Globus pallidus (tissue), 1 donor: ENCODE results near the gene C19orf47.
A peak's percentile ranks its signal among the peaks of the same experiment; 100 is the strongest.
"Not testable (repeated sequence)": the region's sequence is repeated elsewhere in the genome, so short reads cannot be mapped to it uniquely, and the experiment has no call there.

Experiments used
- DNase-seq: peaks from one replicate; pipeline ENCODE4 v3.0.0-alpha.2; 2015; ENCODE audit warnings: low spot score

C19orf47 gene

DNA sequence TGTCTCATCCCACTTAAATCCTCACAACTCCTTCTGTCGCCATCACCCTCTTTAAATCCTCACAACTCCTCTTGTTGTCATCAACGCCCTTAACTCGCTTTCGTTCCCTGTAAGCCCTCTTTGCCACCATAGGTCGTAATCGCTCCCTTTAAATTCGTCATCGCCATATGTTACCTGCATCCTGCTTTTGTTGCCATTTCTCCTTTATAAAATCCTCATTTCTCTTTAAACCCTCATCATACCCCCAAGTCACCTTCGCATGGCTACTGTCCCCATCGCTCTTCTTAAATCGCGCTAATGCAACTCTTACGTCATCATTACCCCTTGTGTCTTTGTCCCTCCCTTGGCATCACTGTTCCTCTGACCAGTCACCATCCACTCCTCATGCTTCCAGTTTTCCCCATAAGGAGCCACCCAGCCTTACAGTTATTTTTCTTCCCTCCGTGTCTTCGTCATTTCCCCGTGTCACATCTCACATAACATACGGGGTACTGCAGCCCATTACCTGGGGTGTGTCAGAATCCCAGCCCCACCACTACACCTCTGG is 837 bp upstream of the C19orf47 start:
- no peak for DNase-seq

DNA sequence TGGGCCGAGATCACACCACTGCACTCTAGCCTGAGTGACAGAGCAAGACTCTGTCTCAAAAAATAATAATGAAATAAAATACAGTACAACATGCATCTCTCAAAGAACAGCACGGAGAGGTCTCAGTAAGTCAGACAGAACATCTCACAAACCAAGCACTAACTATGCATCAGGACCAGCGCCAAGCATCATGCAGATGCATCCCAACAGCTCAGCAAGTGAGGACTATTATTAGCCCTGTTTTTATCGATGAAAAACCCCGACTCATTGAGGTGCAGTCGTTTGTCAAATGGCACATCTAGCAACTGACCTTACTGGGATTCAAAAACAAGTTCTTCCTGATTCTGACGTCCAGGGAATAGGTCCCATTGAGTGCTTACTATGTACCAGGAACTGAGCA is 3.8 kb downstream of the C19orf47 start:
- no peak for DNase-seq

DNA sequence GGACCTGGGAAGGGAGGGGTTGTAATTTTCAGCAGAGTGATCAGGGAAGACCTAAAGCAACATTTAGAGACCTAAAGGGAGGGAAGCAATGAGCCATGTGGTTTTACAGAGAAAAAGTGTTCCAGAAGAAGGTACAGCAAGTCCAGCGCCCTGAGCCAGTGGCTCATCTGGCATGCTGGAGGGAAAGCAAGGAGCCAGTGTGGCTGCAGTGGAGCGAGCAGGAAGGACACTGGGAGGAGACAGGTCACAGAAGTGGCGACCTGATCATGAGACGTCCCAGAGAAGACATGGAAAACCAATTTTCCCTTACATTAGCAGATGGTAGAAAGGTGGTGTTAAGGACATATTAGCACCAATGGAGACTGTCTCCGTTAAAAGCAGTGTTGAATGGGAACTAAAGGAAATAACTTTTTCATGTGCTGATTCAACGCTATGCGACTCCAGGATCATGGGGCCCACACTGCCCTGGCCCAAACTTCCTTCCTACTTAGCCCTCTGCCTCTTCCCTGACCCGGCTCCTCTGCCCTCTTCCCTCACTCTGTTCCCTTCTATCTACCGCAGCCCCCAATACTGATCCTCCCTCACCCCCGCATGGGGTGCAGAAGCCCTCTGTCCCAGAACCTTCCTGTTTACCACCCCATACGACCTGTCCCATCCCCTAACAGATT is 5.4 kb downstream of the C19orf47 start:
- no peak for DNase-seq

DNA sequence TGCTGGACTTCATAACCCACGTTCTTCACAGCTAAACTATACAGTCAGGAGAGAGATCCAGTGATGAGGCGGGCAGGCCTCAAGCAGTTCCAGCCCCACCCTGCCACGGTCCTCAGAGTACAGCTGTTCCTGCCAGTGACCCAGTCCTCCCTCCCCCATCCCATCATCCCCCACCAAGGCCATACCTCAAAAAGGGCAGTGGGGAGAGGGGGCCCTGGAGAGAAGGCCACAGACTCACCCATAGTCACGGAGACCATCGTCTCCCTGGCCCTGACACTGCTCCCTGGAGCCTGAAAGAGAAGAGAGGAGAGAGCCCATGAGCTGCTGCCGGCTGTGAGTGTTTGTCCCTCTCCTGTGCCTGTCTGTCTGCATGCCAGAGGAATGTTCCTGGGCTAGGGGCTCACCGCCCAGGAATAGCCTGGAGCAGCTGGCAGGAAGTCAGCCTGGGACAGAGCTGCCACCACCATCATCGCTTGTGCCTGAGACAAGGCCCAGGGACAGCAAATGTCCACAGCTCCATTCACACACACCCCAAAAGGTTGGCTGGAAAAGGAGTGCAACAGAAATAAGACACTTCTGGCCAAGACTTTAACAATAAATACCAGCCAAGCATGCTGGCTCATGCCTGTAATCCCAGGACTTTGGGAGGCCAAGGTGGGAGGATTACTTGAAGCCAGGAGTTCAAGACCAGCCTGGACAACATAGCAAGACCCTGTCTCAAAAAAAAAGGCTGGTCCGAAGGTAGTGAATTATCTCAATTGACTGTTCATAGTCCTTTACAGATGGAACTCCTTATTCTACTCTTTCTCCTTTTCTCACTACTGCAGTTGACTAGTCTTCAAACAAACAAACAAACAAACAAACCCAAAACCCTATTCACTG is 6.4 kb downstream of the C19orf47 start:
- no peak for DNase-seq

DNA sequence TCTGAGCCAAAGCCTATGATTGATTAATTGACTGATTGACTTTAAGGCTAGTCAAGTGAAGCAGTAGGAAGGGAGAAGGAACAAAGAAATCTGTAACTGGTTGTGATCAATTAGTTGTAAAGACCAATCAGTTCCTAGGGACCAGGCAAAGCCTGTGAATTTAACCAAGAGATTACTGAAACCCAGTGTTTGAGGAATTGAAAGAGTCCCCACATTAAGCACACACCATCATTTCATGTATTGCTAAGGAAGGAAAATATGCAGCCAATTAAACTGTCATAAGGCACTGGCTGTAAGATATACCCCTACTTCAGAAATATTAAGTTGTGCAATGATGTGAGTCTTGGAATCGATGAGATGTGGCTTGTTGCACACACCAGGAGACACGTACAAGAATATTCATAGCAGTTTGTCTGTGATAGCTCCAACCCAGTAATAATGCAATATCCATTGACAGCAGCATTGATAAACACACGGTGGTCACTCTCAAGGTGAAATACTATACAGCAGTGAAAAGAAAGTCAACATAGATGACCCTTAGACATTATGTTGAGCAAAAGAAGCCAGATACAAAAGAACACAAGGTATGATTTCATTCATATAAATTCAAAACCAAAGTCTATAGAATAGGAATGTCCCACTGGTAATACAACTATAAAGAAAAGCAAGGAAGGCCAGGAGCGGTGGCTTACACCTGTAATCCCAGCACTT is 9.0 kb downstream of the C19orf47 start:
- DNase-seq: no peak

DNA sequence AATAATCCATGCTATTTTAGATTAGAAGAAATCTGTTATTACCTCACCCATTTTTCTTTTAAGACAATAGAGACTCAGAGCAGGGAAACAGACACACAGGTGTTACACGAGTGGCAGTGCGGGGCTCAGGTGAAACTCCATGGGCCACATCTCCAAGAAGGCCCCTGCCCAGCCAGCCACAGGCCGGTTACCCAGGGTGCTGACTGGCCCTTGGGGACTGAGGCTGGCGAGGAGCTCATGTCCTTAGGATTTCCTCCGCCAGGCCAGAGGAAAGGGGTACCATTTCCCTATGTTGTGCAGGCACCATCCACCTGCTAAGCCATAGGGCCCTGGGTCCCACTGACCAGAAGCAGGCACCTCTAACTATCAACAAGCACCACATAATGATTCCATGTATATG is 10.6 kb downstream of the C19orf47 start:
- DNase-seq: no peak

DNA sequence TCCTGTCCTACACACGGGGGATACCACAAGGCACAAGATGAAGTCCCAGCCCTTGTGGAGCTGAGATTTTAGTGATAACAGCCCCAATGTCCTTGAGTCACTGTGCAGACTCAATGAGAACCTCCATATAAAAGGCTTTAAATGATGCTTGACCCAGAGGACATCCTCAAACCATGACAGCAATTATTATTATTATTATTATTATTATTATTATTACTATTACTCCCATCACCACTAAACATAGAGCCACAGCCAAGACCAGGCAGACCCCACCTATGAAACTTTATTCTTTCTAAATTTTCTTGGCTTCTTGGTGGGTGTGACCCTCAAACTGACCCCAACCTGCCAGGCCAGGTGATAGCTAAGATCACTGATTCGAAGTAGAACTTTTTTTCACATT is 11.1 kb downstream of the C19orf47 start:
- no peak for DNase-seq

DNA sequence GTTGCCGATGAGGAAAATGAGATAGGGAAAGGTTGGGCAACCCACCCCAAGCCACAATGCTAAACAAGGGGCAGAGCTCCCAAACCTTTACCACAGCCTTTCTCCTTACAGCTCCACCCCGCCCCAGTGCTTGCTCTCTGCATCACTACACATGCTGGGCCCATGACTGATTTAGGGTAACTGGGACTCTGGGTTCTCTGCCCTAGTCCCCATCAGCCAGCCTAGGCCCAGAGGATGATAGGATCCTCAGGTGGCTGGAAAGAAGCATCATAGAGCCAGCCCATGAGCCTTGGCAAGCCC is 11.6 kb downstream of the C19orf47 start:
- DNase-seq: no peak

DNA sequence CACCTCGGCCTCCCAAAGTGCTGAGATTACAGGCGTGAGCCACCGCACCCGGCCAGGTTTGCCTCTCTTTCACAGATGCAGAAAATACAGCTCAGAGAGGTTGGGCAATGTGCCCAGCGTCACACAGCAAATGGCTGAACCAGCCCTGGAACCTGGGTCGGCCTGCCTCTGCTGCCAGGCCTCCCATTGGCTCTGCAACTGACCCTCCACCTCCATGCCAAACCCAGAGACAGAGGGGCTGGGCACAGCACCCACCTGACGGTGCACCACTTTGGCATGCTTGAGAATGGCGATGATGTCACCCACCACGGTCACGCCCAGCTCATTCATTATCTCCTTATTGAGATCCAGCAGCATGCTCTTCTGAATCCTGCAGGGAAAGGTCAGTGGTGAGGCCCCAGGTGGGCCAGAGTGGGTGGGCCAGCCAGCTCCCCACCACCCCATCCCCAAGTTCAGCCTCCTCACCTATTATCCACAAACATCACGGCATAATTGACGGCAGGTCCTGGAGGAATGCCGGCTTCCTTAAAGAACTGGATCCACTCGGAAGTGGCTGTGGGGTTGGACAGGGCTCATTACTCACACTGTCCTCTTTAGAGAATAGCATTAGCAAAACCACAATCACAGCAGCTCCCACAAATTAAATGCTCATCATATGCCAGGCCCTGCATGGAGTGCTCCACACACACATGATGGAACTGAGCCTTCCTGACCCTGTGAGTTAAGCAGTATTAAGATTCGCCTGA is 12.2 kb downstream of the C19orf47 start:
- no peak for DNase-seq

DNA sequence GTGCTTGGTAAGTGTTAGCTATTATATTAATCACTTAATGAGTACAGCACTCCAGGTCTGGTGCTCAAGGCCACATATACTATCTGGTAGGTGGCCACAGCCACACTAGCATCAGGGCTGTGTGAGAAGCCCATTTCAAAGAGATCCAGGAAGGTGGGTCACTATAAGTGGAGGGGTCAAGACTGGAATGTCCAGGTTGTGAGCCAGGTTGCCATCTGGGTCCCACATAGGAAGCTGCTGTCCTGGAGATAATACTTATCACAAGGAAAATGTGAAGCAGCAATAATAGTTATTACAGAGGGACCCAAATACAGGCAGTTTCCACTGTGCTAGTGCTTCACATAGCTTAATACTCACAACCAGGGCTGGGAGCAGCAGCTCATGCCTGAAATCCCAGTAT is 13.1 kb downstream of the C19orf47 start:
- no peak for DNase-seq

DNA sequence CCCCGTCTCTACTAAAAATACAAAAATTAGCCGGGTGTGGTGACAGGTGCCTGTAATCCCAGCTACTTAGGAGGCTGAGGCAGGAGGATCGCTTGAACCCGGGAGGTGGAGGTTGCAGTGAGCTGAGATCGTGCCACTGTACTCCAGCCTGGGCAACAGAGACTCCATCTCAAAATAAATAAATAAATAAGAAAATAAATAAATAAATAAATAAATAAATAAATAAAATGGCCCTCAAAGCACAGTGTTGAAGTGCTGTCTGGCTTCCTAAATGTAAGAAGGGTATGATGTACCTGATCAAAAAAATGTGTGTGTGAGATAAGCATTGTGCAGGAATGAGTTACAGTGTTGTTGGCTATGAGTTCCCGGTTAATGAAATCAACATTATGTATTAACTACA is 15.1 kb downstream of the C19orf47 start:
- DNase-seq: not testable (repeated sequence)

DNA sequence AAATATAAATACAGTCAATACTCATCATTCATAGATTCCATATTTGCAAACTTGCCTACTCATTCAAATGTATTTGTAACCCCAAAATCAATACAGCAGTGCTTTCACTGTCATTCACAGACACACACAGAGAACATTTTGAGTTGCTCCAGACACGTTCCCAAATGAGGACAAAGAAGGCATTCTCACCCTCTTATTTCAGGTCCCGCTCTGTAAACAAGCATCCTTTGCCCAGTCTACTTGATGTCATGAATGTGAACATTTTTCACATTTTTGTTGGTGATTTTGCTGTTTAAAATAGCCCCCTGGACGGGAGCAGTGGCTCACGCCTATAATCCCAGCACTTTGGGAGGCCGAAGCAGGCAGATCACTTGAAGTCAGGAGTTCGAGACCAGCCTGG is 15.5 kb downstream of the C19orf47 start:
- DNase-seq: peak; percentile 82

DNA sequence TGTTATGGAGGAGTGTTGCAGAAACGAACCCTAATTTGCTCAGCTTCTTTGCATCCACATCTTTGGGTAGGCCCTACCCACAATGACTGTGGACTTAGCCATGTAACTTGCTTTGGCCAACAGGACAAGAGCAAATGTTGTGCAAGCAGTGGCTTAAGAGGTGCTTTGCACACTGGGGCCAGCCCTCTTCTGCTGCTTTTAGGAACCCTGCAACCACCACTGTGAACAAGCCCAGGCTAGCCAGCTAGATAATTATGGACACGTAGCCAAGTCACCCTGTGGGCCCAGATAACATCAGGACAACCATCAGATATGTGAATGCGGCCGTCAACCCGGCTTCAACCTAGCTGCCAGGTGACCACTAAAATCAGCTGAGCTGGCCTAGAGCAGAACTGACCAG is 17.1 kb downstream of the C19orf47 start:
- no peak for DNase-seq

DNA sequence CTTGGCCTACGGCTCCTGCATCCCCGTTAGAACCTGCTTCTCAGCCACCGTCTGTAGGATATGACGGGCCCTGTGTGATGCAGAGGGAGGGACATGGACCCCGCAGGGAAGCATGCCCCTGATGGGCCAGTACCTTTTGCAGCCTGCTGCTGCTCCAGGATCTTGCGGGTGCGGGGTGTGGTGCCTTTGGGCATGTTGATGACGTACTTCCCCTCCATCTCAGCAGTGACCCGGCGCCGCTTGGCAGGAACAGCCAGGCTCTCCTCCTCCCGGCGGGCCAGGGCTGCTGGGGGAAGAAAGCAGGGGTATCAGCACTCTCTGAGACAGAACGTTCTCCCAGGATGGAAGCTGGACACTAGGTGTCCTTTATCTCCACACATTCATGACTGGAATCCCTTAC is 22.0 kb downstream of the C19orf47 start:
- no peak for DNase-seq

DNA sequence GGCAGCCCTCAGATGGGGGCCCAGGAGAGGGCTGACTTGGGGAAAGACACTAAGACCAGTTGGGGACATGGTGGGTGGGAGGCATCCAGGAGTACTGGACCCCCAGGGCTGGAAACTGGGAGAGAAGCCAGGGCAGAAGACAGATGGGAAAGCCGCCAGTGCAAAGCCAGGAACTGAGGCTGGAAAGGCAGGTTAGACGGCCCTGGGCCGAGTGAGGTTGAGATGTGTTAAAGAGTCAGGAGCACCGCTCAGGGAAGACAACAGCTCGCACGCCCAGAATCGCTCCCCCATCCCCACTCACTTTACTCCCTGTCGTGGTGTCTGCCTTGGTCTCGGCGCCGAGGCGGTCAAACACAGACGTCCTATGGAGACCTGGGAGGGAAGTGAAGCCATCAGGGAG is 24.5 kb downstream of the C19orf47 start:
- DNase-seq: no peak

DNA sequence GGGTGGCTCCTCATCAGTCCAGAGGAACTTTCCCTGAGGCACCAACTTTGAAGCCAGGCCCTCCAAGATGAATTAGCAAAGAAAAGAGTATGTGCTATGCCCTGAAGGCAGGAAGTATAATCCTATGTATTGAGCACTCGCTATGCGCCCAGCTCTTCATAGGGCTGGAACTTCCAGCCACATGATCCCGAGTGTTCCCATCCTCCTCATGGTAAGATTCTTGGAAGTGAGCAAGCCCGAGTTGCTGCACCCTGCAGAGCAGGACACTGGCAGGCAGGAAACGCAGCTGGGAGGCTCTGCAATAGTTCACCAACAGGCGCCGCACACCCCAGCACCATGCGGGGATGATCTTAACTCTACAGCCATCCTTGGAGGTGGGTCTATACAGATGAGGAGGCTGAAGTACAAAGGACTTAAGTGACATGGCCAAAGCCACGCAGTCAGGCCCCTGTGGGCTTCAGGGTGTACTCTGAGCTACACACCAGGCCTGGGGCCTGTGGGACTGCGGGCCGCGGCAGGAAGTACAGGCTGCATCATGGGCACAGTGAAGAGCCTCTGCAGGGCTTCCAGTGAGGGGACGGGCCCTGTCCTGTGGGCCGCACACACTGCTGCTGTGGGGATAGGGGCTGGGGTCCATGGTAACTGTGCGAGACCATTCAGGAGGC is 25.1 kb downstream of the C19orf47 start:
- DNase-seq: no peak

DNA sequence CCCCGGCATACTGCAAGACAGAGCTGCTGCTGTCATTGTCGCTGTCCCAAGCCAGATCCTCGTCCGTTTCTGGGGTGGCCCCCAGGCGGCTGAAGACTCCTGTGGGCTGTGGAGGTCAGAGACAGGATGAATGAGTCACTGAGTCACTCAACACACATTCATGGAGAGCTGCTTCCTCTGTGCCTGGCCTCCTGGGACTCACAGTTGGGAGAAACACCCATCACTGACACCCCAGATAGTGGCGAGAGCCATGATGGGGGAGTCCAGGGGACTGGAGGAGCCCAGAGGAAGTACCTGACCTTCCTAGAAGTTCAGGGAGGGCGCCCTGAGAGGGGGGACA is 26.0 kb downstream of the C19orf47 start:
- DNase-seq: no peak

DNA sequence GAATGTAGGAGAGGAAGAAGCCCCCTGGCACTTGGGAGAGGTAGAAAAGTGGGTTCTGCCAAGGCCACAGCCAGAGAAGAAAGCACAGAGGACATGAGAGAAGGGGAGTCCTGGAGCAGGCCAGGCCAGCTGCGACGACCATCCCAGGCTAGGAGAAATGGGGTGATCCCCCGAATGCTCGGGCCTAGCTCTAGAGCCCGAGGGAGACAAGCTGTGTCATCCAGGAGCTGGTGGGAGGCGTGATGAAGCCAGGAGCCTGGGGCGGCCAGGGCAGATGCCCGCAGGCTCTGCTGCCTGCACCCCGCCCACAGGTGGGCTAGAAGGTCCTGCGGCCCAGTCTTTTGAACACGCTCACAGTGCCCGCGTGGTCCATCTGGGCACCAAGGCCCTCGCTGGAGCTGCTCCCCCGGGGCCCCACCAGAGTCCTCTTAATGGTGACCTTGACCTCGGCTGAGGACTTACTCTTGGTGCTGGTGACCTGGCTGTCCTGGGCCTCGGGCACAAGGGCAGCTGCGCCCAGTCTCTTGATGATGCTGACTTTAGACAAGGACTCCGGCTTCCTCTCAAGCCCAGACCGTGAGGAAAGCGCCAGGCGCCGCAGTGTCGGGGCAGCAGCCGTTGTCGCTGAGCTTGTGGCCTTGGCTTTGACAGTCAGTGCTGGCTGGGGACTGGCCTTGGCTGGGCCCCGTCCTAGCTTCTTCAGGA is 26.5 kb downstream of the C19orf47 start:
- no peak for DNase-seq

DNA sequence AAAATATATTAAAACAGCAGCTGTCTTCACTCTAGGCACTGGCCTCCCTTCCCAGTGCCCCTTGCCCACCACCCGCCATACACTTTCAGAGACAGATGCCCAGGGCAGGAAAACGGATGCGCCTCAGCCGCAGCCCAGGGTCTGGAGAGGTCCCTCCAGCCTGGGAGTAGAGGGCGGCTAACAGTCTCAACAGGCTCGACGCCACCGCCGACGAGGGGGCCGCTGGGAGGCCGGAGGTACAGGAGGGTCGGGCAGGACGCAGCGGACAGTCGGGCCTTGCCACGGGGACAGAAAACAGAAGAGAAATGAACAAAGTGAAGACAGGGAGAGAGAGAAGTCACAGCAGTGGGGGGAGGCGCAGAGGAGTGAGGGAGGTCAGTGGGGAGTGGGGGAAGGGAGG is 27.1 kb downstream of the C19orf47 start:
- no peak for DNase-seq

DNA sequence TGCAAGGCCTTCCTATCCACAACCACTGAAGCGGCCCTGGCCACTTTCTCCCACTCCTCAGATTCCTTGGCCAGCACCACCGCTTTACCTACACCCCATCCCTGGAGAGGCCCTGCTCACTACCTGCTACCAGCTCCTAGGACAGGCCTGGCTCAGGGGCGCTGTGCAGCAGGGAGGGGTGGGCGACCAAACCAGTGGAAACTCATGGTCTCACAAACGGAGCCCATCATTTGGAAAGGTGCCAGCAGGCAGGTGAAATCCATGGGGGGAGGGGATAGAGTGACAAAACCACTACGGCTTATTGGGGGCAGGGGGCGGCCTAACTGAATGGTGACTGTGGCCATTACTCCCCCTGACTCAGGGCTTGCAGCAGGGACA is 27.6 kb downstream of the C19orf47 start:
- no peak for DNase-seq

DNA sequence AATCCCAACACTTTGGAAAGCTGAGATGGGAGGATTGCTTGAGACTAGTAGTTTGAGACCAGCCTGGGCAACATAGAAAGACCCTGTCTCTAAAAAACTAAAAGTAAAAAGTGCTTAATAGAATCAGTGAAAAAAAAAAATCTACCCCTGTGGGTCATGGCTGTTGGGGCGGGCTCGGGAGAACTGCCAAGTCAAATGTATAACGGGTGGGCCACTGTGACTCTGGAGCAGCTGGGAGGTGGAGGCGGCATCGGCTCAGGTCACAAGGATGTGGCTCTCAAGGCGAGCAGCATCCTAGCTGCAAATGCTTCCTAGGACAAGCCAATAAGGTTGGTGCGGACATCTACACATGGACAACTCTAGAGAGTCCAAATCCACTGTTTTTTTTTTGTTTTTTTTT is 30.9 kb downstream of the C19orf47 start:
- no peak for DNase-seq
